Rectal smooth muscle tissue (tissue), 1 donor: ENCODE data around the gene FIGNL1.

Source experiments
- H3K27ac ChIP-seq: one replicate; pipeline ENCODE4 v1.7.0; 2013; ENCODE audit warnings: low read depth, low read length, inconsistent platforms
- H3K27me3 ChIP-seq: one replicate; pipeline ENCODE4 v1.7.0; 2013; ENCODE audit warnings: low read length; ENCODE audit not compliant: control insufficient read depth, insufficient read depth
- H3K36me3 ChIP-seq: one replicate; pipeline ENCODE4 v1.7.0; 2013; ENCODE audit warnings: low read length; ENCODE audit not compliant: control insufficient read depth, insufficient read depth
- H3K4me1 ChIP-seq: one replicate; pipeline ENCODE4 v1.7.0; 2013; ENCODE audit warnings: low read length; ENCODE audit not compliant: control insufficient read depth, insufficient read depth
- H3K4me3 ChIP-seq: one replicate; pipeline ENCODE4 v1.7.0; 2013; ENCODE audit warnings: low read length
- H3K9ac ChIP-seq: one replicate; pipeline ENCODE4 v1.7.0; 2013; ENCODE audit warnings: low read length

FIGNL1 gene

DNA sequence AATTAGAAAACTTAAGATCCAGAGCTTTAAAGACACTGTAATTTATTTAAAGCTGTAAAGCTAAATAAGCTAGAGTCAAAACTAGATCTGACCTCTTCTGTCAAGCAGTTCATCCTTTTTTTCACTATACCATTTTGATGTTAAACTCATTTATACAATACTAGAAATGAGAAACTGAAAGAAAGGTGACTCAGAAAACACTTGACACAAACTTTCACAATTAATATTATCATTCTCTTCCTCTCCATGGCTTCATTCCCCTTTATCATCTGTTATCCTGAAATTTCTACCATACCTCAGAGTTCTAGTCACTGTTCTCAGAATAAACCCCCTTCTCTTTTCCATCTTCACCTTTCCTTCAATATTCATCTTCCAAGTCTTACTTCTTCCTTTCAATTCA lies 1.3 kb downstream of the FIGNL1 start:
- Histone ChIP-seq H3K27ac (no peak overlapping the region), H3K36me3 (no peaks in the 10 kb centered on the region), H3K27me3 (no peaks in the 10 kb centered on the region), H3K4me1 (peaks cover 2% of the 10 kb centered on the region), H3K9ac (no peak overlapping the region), H3K4me3 (no peak overlapping the region)

DNA sequence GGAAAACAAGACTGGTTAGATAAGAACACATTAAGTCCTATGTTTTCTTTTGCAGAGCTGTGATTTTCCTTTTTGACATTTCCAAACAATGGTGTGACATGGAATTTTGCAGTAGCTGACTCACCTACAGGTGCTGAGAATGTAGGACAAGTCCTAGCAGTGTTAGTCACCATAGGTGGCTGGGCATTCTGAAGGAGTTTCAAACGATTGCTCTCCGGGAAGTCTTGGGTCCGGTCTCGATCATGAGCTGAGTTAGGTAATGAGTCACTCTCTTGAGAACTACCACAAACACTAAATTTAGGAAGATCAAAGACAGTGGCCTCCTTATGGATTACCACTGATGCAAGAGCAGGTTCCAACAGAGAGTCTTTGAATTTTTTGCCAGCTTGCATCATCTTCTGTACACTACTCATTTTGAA lies 3.6 kb downstream of the FIGNL1 start:
- no peaks in the 10 kb centered on the region for H3K27me3 ChIP-seq
- H3K9ac ChIP-seq, result no peak overlapping the region
- no peak overlapping the region for H3K4me3 ChIP-seq
- no peak overlapping the region for H3K27ac ChIP-seq
- peaks cover 2% of the 10 kb centered on the region for H3K4me1 ChIP-seq
- H3K36me3 ChIP-seq, result no peaks in the 10 kb centered on the region

DNA sequence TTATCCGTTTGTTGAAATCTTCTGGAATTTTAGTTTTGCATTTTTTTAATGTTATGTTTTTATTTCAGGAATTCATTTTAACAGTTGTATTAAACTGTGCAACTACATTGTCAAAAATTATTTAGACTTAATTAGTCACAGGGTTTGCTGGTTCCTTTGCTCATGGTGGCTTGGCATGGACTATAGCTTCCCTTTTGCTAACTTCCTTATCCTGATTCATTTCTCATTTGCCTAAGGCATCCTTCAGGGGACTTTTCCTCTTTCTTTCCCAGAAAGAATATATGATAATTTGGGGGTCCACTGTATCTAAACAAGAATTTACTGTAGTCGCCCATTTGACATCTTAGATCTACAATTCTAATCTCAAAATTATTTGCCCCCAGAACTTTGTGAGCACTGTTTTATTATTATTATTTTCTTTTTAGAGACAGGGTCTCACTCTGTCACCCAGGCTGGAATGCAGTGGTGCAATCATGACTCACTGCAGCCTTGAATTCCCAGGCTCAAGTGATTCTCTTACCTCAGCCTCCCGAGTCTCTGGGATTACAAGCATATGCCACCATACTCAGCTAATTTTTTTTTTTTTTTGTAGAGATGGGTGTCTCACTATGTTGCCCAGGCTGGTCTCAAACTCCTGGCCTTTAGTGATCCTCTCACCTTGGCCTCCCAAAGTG lies 13.9 kb downstream of the FIGNL1 start:
- Histone ChIP-seq H3K9ac (no peak overlapping the region), H3K4me3 (no peak overlapping the region), H3K27ac (no peak overlapping the region)

DNA sequence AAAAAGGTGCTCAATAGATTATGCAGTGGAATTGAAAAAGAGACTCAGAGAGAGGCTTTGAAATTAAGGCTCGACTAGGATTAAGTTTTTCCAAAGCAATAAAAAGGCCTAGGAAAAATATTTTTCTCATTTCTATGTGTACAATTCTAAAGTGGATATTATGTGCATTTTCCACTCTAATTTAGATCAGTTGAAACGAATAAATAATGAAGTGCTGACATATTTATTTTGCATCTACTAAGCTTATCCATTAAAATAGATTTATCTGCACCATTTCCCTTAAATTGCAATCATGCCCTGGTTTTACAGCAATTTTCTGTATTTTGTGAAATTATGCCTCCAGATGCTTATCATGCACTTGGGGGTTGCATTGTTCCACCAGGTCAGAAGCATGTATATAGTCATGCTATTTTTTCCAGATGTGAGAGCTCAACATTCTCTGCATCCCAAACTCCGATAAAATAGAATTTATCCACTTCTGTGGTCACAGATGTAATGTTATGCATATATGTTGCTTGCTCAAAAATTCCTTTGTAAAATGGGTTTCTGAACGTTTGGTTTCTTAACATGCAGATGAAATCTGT lies 18.3 kb downstream of the FIGNL1 start:
- Histone ChIP-seq H3K27ac (no peak overlapping the region), H3K9ac (no peak overlapping the region), H3K4me1 (no peaks in the 10 kb centered on the region), H3K4me3 (no peak overlapping the region), H3K27me3 (no peaks in the 10 kb centered on the region), H3K36me3 (no peaks in the 10 kb centered on the region)

More for the DNA sequence above, 13.9 kb downstream of the FIGNL1 start:
- H3K36me3 ChIP-seq, result peaks cover 2% of the 10 kb centered on the region
- H3K27me3 ChIP-seq, result no peaks in the 10 kb centered on the region
- no peaks in the 10 kb centered on the region for H3K4me1 ChIP-seq

DNA sequence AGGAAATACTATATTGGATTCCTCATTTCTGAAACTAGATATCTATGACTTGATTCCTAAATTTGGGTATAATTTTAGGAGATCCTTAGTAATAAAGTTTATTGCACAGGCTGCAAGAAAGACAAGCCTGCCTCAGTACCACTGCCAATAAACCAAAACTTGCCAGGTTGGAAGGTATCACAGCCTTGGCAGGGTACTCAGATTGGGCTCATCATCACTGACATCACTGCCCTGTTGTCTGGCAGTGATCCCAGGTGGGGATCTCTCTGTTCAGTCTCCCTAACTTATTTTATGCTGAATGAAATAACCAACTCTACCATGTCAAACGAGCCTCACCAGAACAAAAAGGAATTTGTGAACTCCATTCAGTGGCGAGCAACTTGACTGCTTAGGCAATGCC lies 18.8 kb downstream of the FIGNL1 start:
- H3K27ac ChIP-seq, result no peak overlapping the region
- H3K4me3 ChIP-seq, result no peak overlapping the region
- H3K9ac ChIP-seq, result no peak overlapping the region
- no peaks in the 10 kb centered on the region for H3K4me1 ChIP-seq
- H3K36me3 ChIP-seq, result no peaks in the 10 kb centered on the region
- no peaks in the 10 kb centered on the region for H3K27me3 ChIP-seq

DNA sequence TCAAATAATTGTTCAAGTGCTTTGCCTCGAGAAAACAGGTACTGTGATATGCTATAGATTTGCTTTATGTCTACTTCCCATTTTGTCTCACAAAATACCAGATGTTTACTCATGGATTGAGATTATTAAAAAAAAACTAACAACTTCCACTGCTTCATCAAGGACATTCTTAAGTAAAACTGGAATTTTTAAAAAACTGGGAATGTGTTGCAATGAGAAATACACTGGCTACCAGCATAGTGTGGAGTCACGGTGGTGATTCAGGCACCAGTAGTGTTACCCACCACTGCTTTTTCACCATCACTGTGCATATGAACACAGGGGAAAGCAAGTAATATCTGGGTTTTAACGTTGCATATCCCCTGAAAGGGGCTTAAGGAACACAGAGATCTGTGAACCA lies 21.2 kb downstream of the FIGNL1 start:
- no peak overlapping the region for H3K9ac ChIP-seq
- H3K4me1 ChIP-seq, result no peaks in the 10 kb centered on the region
- H3K36me3 ChIP-seq, result no peaks in the 10 kb centered on the region
- H3K27ac ChIP-seq, result no peak overlapping the region
- no peak overlapping the region for H3K4me3 ChIP-seq
- no peaks in the 10 kb centered on the region for H3K27me3 ChIP-seq

DNA sequence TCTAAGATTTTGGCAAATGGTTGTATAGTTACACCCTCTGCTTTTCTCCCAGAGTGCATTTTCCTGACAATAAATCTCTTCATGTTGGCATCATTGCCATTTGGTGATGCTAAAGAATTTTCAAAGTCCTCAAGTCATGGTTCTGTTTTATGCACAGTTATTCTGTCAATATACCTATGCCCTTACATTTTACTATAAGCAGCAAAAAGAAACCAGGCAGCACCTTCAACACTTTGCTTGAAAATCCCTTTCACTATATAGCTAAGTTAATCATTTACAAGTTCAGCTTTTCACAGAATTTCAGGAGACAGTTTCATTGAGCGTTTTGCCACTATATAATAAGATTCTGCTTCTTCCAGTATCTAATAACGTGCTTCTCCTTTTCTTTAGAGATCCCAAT lies 22.6 kb downstream of the FIGNL1 start:
- Histone ChIP-seq H3K36me3 (no peaks in the 10 kb centered on the region), H3K4me1 (no peaks in the 10 kb centered on the region), H3K9ac (no peak overlapping the region), H3K27me3 (no peaks in the 10 kb centered on the region), H3K4me3 (no peak overlapping the region), H3K27ac (no peak overlapping the region)

DNA sequence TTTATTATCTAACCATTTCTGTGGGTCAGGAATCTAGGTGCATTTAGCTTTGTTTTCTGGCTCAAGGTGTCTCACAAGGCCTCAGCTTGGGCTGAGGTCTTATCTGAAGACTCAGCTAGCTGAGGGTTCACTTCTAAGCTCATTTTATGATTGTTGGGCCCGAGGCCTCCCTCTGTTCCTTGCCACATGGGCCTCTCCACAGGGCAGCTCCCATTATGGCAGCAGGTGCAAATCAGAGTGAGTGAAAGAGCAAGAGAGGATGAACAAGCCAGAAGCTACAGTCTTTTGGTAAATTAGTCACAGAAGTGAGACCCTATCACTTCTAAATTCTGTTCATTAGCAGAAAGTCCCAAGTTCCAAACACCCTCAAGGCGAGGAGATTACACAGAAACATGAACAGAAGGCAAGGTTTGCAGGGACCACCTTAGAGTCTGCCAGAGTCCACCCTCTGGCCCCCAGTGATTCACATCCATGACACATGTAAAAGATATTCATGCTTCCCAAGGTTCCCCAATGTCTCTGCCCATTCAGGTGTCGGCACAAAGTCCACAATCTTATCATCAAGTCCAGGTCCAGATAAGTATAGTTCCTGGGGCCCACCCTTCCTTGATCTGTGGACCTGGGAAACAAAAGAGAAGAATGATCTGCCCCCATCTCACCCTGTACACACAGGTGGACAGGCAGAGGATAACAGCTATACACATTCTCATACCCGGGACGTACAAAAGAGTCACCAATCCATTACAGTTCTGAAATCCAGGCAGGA lies 23.7 kb downstream of the FIGNL1 start:
- no peaks in the 10 kb centered on the region for H3K27me3 ChIP-seq
- H3K4me3 ChIP-seq, result no peak overlapping the region
- H3K27ac ChIP-seq, result no peak overlapping the region
- H3K9ac ChIP-seq, result no peak overlapping the region
- no peaks in the 10 kb centered on the region for H3K36me3 ChIP-seq
- no peaks in the 10 kb centered on the region for H3K4me1 ChIP-seq

DNA sequence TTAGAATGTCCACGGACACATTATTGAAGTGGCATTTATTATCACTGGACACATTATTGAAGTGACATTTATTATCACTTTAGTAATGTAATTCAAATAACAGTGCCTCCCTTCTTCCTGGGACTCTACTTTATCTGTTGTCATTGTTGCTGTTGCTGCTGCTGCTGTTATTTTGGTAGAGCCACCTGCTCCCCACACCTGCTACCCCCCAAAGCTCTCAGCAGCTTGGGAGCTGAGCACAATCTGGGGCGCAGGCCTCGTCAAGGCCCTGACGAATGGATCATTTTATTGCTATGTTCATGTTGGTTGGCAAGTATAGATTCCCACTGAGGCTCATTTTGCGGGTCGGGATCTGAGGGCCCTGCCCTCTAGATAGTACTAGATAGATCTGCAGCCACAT lies 24.8 kb downstream of the FIGNL1 start:
- H3K9ac ChIP-seq, result no peak overlapping the region
- no peak overlapping the region for H3K27ac ChIP-seq
- no peaks in the 10 kb centered on the region for H3K4me1 ChIP-seq
- no peaks in the 10 kb centered on the region for H3K27me3 ChIP-seq
- H3K36me3 ChIP-seq, result no peaks in the 10 kb centered on the region
- H3K4me3 ChIP-seq, result no peak overlapping the region

DNA sequence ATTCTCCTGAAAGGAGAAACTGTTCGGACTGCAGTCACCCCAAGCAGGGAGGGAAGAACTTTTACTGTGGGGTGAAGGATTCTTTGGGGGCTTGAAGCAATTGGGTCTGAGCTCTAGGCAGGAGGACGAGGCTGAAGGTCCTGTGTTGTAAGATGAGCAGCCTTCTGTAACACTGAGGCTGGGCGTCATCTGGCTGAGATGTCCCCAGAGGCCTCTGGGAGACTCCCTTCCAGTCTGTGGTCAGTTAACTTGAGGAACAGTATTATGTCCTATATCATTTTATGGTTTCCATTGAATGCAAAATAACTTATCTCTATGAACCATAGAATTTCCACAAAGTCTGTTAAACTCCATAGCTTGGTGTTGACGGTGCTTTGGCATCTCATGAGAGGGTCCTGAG lies 26.3 kb downstream of the FIGNL1 start:
- no peaks in the 10 kb centered on the region for H3K4me1 ChIP-seq
- H3K27ac ChIP-seq, result no peak overlapping the region
- H3K27me3 ChIP-seq, result no peaks in the 10 kb centered on the region
- no peak overlapping the region for H3K4me3 ChIP-seq
- H3K9ac ChIP-seq, result no peak overlapping the region
- no peaks in the 10 kb centered on the region for H3K36me3 ChIP-seq

DNA sequence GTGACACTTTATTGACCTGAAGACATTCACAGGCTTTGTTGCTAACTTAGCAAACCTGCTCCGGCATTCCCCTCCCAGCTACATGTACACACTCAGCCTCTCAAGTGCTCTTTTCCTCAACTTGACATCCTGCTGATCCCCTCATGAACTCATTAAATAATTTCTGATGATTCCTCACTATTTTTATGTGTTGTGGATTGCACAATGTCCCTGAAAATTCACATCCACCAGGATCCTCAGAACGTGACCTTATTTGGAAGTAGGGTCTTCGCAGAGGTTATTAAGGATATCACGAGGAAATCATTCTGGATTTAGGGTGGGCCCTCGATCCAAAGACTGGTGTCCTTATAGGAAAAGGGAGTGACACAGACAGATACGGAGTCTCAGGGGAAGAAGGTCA lies 27.3 kb downstream of the FIGNL1 start:
- H3K4me1 ChIP-seq, result no peaks in the 10 kb centered on the region
- no peak overlapping the region for H3K4me3 ChIP-seq
- no peak overlapping the region for H3K27ac ChIP-seq
- H3K36me3 ChIP-seq, result no peaks in the 10 kb centered on the region
- H3K9ac ChIP-seq, result no peak overlapping the region
- no peaks in the 10 kb centered on the region for H3K27me3 ChIP-seq

DNA sequence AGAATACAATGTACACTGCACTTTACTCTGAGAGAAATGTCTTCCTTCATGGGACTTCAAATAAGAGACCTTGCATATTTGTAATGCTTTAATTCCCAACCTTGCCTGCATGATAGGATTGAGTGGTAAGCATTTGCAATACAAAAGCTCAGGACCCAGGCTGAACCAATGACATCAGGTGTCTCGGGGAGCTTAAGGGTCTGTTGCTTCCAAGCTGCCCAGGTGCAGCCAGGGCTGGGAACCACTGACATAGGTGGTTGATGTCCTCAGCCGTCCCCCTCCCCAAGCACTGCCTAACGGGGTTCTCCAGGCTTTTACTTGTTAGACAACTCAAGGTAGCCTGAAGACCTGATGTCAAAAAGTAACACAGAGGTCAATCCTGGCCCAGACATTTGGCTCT lies 29.1 kb downstream of the FIGNL1 start:
- Histone ChIP-seq H3K4me3 (no peak overlapping the region), H3K4me1 (no peaks in the 10 kb centered on the region), H3K9ac (no peak overlapping the region), H3K27me3 (no peaks in the 10 kb centered on the region), H3K36me3 (no peaks in the 10 kb centered on the region), H3K27ac (no peak overlapping the region)
